Measurements from ENCODE around the gene HSPA4L.

Gene HSPA4L

GRCh38 chr4:127783955-127784770 is 2.0 kb downstream of the HSPA4L start:
- DNase-seq = peak; percentile 7

GRCh38 chr4:127788517-127788916 is 6.4 kb downstream of the HSPA4L start:
- DNase-seq = no peak

- no peak for DNase-seq
Observed at GRCh38 chr4:127791391-127791790, 9.3 kb downstream of the HSPA4L start.

GRCh38 chr4:127793528-127793927 is 11.4 kb downstream of the HSPA4L start:
- DNase-seq = no peak

GRCh38 chr4:127799711-127800110 is 17.6 kb downstream of the HSPA4L start:
- DNase-seq = no peak

GRCh38 chr4:127809173-127809800 is 27.2 kb downstream of the HSPA4L start:
- DNase-seq = no peak

GRCh38 chr4:127810551-127810950 is 28.4 kb downstream of the HSPA4L start:
- DNase-seq = no peak

- DNase-seq = no peak
Observed at GRCh38 chr4:127822430-127822829, 40.3 kb downstream of the HSPA4L start.

GRCh38 chr4:127828121-127828520 is 46.0 kb downstream of the HSPA4L start:
- no peak for DNase-seq

- DNase-seq = no peak
Observed at GRCh38 chr4:127829014-127829413, 46.9 kb downstream of the HSPA4L start.

GRCh38 chr4:127832585-127832984 is 50.5 kb downstream of the HSPA4L start:
- DNase-seq = no peak

GRCh38 chr4:127843704-127844600 is 61.8 kb downstream of the HSPA4L start:
- no peak for DNase-seq

GRCh38 chr4:127844601-127845116 is 62.5 kb downstream of the HSPA4L start:
- DNase-seq = no peak

GRCh38 chr4:127846061-127846460 is 63.9 kb downstream of the HSPA4L start:
- DNase-seq = no peak

GRCh38 chr4:127846765-127847164 is 64.6 kb downstream of the HSPA4L start:
- no peak for DNase-seq

GRCh38 chr4:127849505-127850234 is 67.5 kb downstream of the HSPA4L start:
- no peak for DNase-seq

- DNase-seq = no peak
Observed at GRCh38 chr4:127852661-127853060, 70.5 kb downstream of the HSPA4L start.

GRCh38 chr4:127856196-127856812 is 74.2 kb downstream of the HSPA4L start:
- no peak for DNase-seq

- no peak for DNase-seq
Observed at GRCh38 chr4:127856813-127857447, 74.8 kb downstream of the HSPA4L start.

GRCh38 chr4:127857641-127858040 is 75.5 kb downstream of the HSPA4L start:
- DNase-seq = no peak

- no peak for DNase-seq
Observed at GRCh38 chr4:127868196-127868595, 86.1 kb downstream of the HSPA4L start.
